HG02938 (cell line): Measurements from ENCODE around the gene RHOV.
"Not testable (repeated sequence)": the region's sequence is repeated elsewhere in the genome, so short reads cannot be mapped to it uniquely, and the experiment has no call there.

Experiments
- ATAC-seq: cut with Tn5 transposase; IDR thresholded peaks from one replicate; pipeline ENCODE4 v1.9.1; 2021; ENCODE audit warnings: mild to moderate bottlenecking, moderate library complexity; ENCODE audit not compliant: unreplicated experiment

The RHOV gene

GRCh38 chr15:40875991-40876730, 2.1 kb upstream of the RHOV start:
- no peak for ATAC-seq

GRCh38 chr15:40872791-40873693, 992 bp downstream of the RHOV start:
- ATAC-seq = no peak

GRCh38 chr15:40871749-40872617, 2.1 kb downstream of the RHOV start:
- no peak for ATAC-seq

- no peak for ATAC-seq
Measured at GRCh38 chr15:40870716-40871115, 3.3 kb downstream of the RHOV start.

GRCh38 chr15:40869686-40870085, 4.3 kb downstream of the RHOV start:
- ATAC-seq = no peak

GRCh38 chr15:40867199-40867598, 6.8 kb downstream of the RHOV start:
- no peak for ATAC-seq

- no peak for ATAC-seq
Measured at GRCh38 chr15:40863660-40864270, 10.3 kb downstream of the RHOV start.

GRCh38 chr15:40861147-40861546, 12.9 kb downstream of the RHOV start:
- not testable (repeated sequence) for ATAC-seq

GRCh38 chr15:40859206-40859851, 14.7 kb downstream of the RHOV start:
- no peak for ATAC-seq

- no peak for ATAC-seq
Measured at GRCh38 chr15:40858706-40859105, 15.3 kb downstream of the RHOV start.

GRCh38 chr15:40857601-40858341, 16.3 kb downstream of the RHOV start:
- no peak for ATAC-seq

- ATAC-seq = no peak
Measured at GRCh38 chr15:40856746-40857145, 17.3 kb downstream of the RHOV start.

GRCh38 chr15:40855706-40856234, 18.3 kb downstream of the RHOV start:
- ATAC-seq = no peak

GRCh38 chr15:40854161-40854560, 19.9 kb downstream of the RHOV start:
- ATAC-seq = no peak

GRCh38 chr15:40853241-40853890, 20.7 kb downstream of the RHOV start:
- no peak for ATAC-seq

GRCh38 chr15:40852529-40852928, 21.5 kb downstream of the RHOV start:
- ATAC-seq = no peak

GRCh38 chr15:40850576-40851112, 23.4 kb downstream of the RHOV start:
- no peak for ATAC-seq

GRCh38 chr15:40847223-40847961, 26.6 kb downstream of the RHOV start:
- no peak for ATAC-seq
